ENCODE results near the gene RIMS4. TPM values are rescaled to one million over a fixed set of nuclear protein-coding genes. Genes with fewer than 3 reads are reported as not detected.

Gene RIMS4
- total RNA-seq (ENCODE audit: low replicate concordance), result 3.6 and 7.5 TPM in 2 replicates
- long read RNA-seq, result 0 reads

DNA sequence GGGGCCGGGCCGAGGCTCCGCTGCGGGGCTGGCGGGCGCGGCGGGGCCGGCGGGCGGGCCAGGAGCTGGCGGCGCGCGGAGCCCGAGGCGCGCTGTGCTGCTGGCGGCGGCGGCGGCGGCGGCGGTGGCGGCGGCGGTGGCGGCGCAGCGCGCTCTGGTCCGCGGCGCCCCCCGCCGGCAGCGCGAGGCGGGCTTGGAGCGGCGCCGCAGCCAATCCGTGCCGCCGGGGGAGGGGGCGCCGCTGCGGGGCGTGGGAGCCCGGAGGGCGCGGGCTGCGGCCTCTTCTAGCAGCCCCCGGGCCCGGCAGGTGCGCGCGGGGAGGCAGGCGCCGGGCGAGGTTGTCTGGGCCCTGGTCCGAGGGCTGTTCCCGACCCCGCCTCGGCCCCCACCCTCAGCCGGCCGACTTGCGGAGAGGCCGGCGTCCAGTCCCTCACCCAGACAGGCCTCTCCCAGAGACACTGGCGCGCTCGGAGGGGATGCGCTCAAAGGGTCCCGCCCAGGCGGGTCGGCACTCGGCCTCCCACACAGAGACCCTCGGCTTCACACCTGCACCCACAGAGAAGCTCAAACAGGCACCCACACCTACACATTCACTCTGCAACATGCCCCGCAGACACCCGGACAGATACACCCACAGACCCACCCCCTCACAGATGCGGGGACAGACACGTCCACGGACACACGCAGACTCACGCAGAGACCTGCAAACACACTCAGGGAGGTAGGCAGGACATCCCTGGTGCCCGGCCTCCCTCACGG, at the start of gene RIMS4:
Gene RIMS4, minus strand, starts transcription at position 156 of the 759 bp plus-strand sequence. CDS start 275 bp downstream, outside the sequence.
- DNase-seq (ENCODE audit: extremely low spot score, unreplicated experiment), result no peak
- no peaks in the 10 kb centered on the region for H3K36me3 Mint-ChIP-seq
- H3K4me3 Mint-ChIP-seq, result peak within 1 kb of the TSS; percentile 79
- no peak within 1 kb of the TSS for H3K27ac Mint-ChIP-seq
- no peaks in the 10 kb centered on the region for H3K9me3 Mint-ChIP-seq
- H3K27me3 Mint-ChIP-seq, result peaks cover 71% of the 10 kb centered on the region
- H3K4me1 Mint-ChIP-seq (ENCODE audit: unreplicated experiment), result peaks cover 17% of the 10 kb centered on the region
- TF ChIP-seq, protein P1, sequence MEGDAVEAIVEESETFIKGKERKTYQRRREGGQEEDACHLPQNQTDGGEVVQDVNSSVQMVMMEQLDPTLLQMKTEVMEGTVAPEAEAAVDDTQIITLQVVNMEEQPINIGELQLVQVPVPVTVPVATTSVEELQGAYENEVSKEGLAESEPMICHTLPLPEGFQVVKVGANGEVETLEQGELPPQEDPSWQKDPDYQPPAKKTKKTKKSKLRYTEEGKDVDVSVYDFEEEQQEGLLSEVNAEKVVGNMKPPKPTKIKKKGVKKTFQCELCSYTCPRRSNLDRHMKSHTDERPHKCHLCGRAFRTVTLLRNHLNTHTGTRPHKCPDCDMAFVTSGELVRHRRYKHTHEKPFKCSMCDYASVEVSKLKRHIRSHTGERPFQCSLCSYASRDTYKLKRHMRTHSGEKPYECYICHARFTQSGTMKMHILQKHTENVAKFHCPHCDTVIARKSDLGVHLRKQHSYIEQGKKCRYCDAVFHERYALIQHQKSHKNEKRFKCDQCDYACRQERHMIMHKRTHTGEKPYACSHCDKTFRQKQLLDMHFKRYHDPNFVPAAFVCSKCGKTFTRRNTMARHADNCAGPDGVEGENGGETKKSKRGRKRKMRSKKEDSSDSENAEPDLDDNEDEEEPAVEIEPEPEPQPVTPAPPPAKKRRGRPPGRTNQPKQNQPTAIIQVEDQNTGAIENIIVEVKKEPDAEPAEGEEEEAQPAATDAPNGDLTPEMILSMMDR (conservative IDR thresholded peaks at IDR 0.05), result no peak

DNA sequence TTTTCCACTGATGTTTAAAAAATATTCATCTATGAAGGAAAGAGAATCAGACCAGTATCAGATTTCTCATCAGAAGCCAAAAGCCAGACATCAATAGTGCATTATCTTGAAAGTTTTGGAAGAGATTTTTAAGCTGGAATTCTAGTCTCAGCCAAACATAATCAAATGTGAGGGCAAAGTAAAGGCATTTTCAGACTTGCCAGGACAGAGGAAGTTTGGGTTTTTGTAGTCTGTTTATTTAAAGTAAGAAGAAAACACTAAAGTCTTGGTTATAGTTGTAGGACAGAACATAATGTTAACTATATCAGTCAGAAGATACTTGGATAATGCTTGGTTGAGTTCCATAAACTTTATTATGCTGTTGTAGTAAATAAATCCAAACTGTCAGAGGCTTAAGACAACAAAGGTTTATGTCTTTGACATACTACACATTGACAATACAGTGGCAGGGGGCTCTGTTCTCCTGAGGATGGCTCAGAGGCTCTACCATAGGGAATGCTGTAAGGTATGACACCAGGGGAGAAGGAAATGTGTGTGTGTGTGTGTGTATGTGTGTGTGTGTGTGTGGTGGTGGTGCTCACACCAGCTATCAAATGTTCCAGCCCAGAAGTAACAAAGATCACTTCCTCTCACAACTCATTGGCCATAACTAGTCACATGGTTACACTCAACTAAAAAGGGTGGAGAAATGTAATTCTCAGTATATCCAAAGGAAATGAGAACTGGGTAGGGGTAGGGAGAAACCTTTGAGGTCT, 48.4 kb upstream of the RIMS4 start:
- TF ChIP-seq, protein P1 (conservative IDR thresholded peaks at IDR 0.05), result no peak
- H3K4me3 Mint-ChIP-seq, result no peak overlapping the region
- no peak overlapping the region for H3K27ac Mint-ChIP-seq
- H3K4me1 Mint-ChIP-seq (ENCODE audit: unreplicated experiment), result peaks cover 18% of the 10 kb centered on the region
- no peak for DNase-seq (ENCODE audit: extremely low spot score, unreplicated experiment)
- no peaks in the 10 kb centered on the region for H3K36me3 Mint-ChIP-seq
- H3K27me3 Mint-ChIP-seq, result no peaks in the 10 kb centered on the region
- H3K9me3 Mint-ChIP-seq, result no peaks in the 10 kb centered on the region

DNA sequence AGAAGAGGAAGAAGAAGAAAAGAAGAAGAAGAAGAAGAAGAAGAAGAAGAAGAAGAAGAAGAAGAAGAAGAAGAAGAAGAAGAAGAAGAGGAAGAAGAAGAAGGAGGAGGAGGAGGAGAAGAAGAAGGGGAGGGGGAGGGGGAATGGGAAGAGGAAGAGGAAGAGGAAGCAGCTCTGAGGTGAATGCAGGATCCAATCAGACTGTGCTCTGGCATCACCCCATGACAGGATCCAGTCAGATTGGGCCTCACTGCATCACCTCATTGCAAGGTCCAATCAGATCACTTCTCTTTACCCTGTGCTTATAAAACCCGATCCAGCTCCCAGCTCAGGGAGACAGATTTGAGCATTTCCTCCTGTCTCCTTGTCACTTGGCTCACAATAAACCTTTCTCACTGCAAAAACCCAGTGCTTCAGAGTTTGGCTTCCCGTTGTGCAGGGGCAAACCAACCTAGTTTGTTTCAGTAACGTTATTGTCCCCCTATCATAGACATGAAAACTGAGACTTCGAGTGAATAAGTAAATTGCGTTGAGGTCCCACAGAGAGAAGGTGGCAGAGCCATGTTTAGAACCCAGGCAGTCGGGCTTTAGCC, 46.6 kb upstream of the RIMS4 start:
- no peak for DNase-seq (ENCODE audit: extremely low spot score, unreplicated experiment)
- TF ChIP-seq, protein P1 (conservative IDR thresholded peaks at IDR 0.05), result no peak
- Mint-ChIP-seq H3K27me3 (no peaks in the 10 kb centered on the region), H3K9me3 (no peaks in the 10 kb centered on the region), H3K4me1 (ENCODE audit: unreplicated experiment) (peaks cover 10% of the 10 kb centered on the region), H3K36me3 (no peaks in the 10 kb centered on the region), H3K27ac (no peak overlapping the region), H3K4me3 (no peak overlapping the region)

DNA sequence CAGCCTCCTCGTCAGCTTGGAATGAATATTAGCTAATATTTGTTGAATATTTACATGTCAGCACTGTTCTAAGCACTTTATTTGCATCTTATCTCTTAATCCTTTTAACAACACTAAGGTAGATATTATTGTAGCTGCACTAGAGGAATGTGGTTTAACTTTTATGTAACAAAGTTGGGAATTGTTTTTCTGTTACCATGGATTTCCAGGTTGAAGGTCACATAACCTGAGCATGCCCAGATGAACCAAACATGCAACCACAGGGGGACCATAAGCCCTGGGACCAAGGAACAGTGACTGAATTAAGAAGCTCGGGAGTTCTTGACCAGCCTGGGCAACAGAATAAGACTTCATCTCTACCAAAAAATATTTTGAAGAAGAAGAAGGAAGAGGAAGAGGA, 46.1 kb upstream of the RIMS4 start:
- Mint-ChIP-seq H3K27ac (no peak overlapping the region), H3K36me3 (no peaks in the 10 kb centered on the region), H3K27me3 (no peaks in the 10 kb centered on the region), H3K9me3 (no peaks in the 10 kb centered on the region), H3K4me1 (ENCODE audit: unreplicated experiment) (peaks cover 6% of the 10 kb centered on the region), H3K4me3 (no peak overlapping the region)
- DNase-seq (ENCODE audit: extremely low spot score, unreplicated experiment), result no peak
- TF ChIP-seq, protein P1 (conservative IDR thresholded peaks at IDR 0.05), result no peak

DNA sequence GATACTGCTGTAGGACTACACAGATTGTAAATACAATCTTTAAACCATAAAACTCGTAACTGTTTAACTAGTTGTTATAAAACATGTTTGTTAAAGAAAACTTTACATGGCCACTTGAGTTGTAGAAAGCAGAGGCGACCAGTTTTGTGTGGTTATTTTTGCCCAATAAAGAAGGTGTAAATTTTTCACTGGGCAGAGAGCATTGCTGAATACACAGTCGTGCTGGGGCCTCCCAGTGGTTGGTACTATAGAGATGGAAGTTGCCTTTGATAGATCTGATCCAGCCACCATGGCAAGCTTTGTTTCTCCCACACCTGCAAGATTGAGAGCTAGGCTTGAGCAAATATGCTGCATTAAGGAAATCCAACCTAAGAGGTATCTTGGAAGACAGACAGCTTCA, 41.2 kb upstream of the RIMS4 start:
- TF ChIP-seq, protein P1 (conservative IDR thresholded peaks at IDR 0.05), result no peak
- Mint-ChIP-seq H3K4me3 (no peak overlapping the region), H3K9me3 (no peaks in the 10 kb centered on the region), H3K36me3 (no peaks in the 10 kb centered on the region), H3K27me3 (no peaks in the 10 kb centered on the region), H3K4me1 (ENCODE audit: unreplicated experiment) (no peaks in the 10 kb centered on the region), H3K27ac (no peak overlapping the region)
- no peak for DNase-seq (ENCODE audit: extremely low spot score, unreplicated experiment)

All from type B pancreatic cell (in vitro differentiated cells).